HepG2 (cell line): Measurements from ENCODE around the gene PPP1R1B. TPM values are rescaled to one million over a fixed set of nuclear protein-coding genes. Genes with fewer than 3 reads are reported as not detected.
A peak's percentile ranks its signal among the peaks of the same experiment; 100 is the strongest.

Experiments
- CTCF ChIP-seq: sonication (generic); formaldehyde crosslinking; IDR thresholded peaks from 2 replicates; pipeline ENCODE4 v1.5.0; 2020; ENCODE audit warnings: mild to moderate bottlenecking, missing genetic modification reagents, moderate library complexity
- KLF13 ChIP-seq: sonication (generic); formaldehyde crosslinking; IDR thresholded peaks from 2 replicates; pipeline ENCODE4 v1.4.0; 2020; ENCODE audit warnings: mild to moderate bottlenecking, missing genetic modification reagents
- REST ChIP-seq, 2 experiments: IDR thresholded peaks; 2 replicates each; pipeline ENCODE4 v1.6.1; 2011 to 2012; ENCODE audit warnings: low read length in 2 of 2, borderline replicate concordance in 1 of 2, low read depth in 1 of 2, mild to moderate bottlenecking in 1 of 2, moderate library complexity in 1 of 2
- SKIL ChIP-seq: sonication (generic); formaldehyde crosslinking; IDR thresholded peaks from 2 replicates; pipeline ENCODE4 v1.8.0; 2022; ENCODE audit warnings: missing genetic modification reagents, mild to moderate bottlenecking, moderate library complexity, borderline replicate concordance
- UBTF ChIP-seq: sonication (generic); formaldehyde crosslinking; IDR thresholded peaks from 2 replicates; pipeline ENCODE4 v1.4.0; 2020; ENCODE audit warnings: mild to moderate bottlenecking, missing genetic modification reagents
- ZNF224 ChIP-seq: sonication (generic); formaldehyde crosslinking; IDR thresholded peaks from 2 replicates; pipeline ENCODE4 v1.5.0; 2020; ENCODE audit warnings: mild to moderate bottlenecking, missing genetic modification reagents
- ZNF256 ChIP-seq: sonication (generic); formaldehyde crosslinking; conservative IDR thresholded peaks from 2 replicates; pipeline ENCODE4 v1.4.0; 2020; ENCODE audit warnings: missing genetic modification reagents
- ZNF263 ChIP-seq: sonication (generic); formaldehyde crosslinking; IDR thresholded peaks from 2 replicates; pipeline ENCODE4 v1.4.0; 2020; ENCODE audit warnings: missing genetic modification reagents
- ZNF598 ChIP-seq: sonication (generic); formaldehyde crosslinking; IDR thresholded peaks from 2 replicates; pipeline ENCODE4 v1.5.1; 2020; ENCODE audit warnings: mild to moderate bottlenecking, missing genetic modification reagents, borderline replicate concordance
- ZNF777 ChIP-seq: sonication (generic); formaldehyde crosslinking; IDR thresholded peaks from 2 replicates; pipeline ENCODE4 v1.4.0; 2020; ENCODE audit warnings: missing genetic modification reagents
- ZNF780A ChIP-seq: sonication (generic); formaldehyde crosslinking; IDR thresholded peaks from 2 replicates; pipeline ENCODE4 v1.8.0; 2022; ENCODE audit warnings: mild to moderate bottlenecking, missing genetic modification reagents, moderate library complexity
- ZSCAN22 ChIP-seq: sonication (generic); formaldehyde crosslinking; IDR thresholded peaks from 2 replicates; pipeline ENCODE4 v1.4.0; 2020; ENCODE audit warnings: mild to moderate bottlenecking, missing genetic modification reagents
- polyA plus RNA-seq, 8 experiments: library from polyadenylated mRNA; depleted of rRNA in 3 of 8; stranded (reverse) in 7 of 8; unstranded in 1 of 8; fragments of >200 nt; fragmentation: Illumina TruSeq in 4 of 8; extraction: Trizol in 4 of 8; gene quantifications; 2 replicates each; pipeline versions ENCODE4 v1.2.1 to v1.2.3, GENCODE V29; 2011 to 2016; ENCODE audit warnings: low read depth in 4 of 8, missing spikeins in 1 of 8, mixed read lengths in 1 of 8; ENCODE audit not compliant: insufficient read depth in 1 of 8
- total RNA-seq, 5 experiments: library from RNA; depleted of rRNA; stranded (reverse); fragments of >200 nt; fragmentation: Illumina TruSeq; extraction: Trizol; gene quantifications; 2 replicates each; pipeline ENCODE4 v1.2.3, GENCODE V29; 2016; ENCODE audit warnings: low read depth in 1 of 5
- TF ChIP-seq, protein P1 (sequence below): sonication (generic); formaldehyde crosslinking; IDR thresholded peaks from 2 replicates; pipeline ENCODE4 v1.4.0; 2020; ENCODE audit warnings: missing genetic modification reagents, mild to moderate bottlenecking, borderline replicate concordance
- TF ChIP-seq, protein P2 (sequence below): IDR thresholded peaks from 2 replicates; pipeline ENCODE4 v1.6.1; 2012; ENCODE audit warnings: low read depth, low read length, improper control_type of control experiment

Gene PPP1R1B
- total and polyA plus RNA-seq, 2 of the 13 experiments (the other 11 are each of a cell fraction or from before 2014, with no cell fraction given) = 0.08 TPM; not detected in 1

GRCh38 chr17:39663688-39664580, 37.2 kb downstream of the PPP1R1B start (continued):
- no peak for TF ChIP-seq CTCF (CRISPR knock-in tag)
- no peak for TF ChIP-seq REST (IDR thresholded peaks at IDR 0.05; ENCODE audit: borderline replicate concordance in 1 of 2, low read depth in 1 of 2, low read length in 2 of 2)
- TF ChIP-seq ZNF598 (CRISPR knock-in tag) = peak; percentile 67; the same call in 1 of the 2 replicates
- TF ChIP-seq, protein P1, sequence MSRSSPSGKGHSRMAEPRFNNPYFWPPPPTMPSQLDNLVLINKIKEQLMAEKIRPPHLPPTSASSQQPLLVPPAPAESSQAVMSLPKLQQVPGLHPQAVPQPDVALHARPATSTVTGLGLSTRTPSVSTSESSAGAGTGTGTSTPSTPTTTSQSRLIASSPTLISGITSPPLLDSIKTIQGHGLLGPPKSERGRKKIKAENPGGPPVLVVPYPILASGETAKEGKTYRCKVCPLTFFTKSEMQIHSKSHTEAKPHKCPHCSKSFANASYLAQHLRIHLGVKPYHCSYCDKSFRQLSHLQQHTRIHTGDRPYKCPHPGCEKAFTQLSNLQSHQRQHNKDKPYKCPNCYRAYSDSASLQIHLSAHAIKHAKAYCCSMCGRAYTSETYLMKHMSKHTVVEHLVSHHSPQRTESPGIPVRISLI = no peak
- no peak for TF ChIP-seq ZNF256 (CRISPR knock-in tag)
- no peak for TF ChIP-seq ZNF780A (CRISPR knock-in tag)
- peak; percentile 67 for TF ChIP-seq ZNF263
- TF ChIP-seq KLF13 (CRISPR knock-in tag) = no peak
- TF ChIP-seq UBTF (CRISPR knock-in tag) = peak; percentile 71
- no peak for TF ChIP-seq ZNF224 (CRISPR knock-in tag)
- TF ChIP-seq ZNF777 (CRISPR knock-in tag) = no peak
- TF ChIP-seq, protein P2, sequence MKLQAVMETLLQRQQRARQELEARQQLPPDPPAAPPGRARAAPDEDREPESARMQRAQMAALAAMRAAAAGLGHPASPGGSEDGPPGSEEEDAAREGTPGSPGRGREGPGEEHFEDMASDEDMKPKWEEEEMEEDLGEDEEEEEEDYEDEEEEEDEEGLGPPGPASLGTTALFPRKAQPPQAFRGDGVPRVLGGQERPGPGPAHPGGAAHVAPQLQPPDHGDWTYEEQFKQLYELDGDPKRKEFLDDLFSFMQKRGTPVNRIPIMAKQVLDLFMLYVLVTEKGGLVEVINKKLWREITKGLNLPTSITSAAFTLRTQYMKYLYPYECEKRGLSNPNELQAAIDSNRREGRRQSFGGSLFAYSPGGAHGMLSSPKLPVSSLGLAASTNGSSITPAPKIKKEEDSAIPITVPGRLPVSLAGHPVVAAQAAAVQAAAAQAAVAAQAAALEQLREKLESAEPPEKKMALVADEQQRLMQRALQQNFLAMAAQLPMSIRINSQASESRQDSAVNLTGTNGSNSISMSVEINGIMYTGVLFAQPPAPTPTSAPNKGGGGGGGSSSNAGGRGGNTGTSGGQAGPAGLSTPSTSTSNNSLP = 0 out of 2 replicates have a peak, but pooled peaks have one; percentile 15
- peak; percentile 17; the same call in 1 of the 2 replicates for TF ChIP-seq ZSCAN22 (CRISPR knock-in tag)
- no peak for TF ChIP-seq SKIL (CRISPR knock-in tag)
